RPMI8226 (cell line): ENCODE measurements around the gene PAM.
"Not testable (repeated sequence)": the region's sequence is repeated elsewhere in the genome, so short reads cannot be mapped to it uniquely, and the experiment has no call there.

Experiments used
- DNase-seq: peaks from one replicate; pipeline ENCODE4 v3.0.0-alpha.2; 2015

The PAM gene

DNA sequence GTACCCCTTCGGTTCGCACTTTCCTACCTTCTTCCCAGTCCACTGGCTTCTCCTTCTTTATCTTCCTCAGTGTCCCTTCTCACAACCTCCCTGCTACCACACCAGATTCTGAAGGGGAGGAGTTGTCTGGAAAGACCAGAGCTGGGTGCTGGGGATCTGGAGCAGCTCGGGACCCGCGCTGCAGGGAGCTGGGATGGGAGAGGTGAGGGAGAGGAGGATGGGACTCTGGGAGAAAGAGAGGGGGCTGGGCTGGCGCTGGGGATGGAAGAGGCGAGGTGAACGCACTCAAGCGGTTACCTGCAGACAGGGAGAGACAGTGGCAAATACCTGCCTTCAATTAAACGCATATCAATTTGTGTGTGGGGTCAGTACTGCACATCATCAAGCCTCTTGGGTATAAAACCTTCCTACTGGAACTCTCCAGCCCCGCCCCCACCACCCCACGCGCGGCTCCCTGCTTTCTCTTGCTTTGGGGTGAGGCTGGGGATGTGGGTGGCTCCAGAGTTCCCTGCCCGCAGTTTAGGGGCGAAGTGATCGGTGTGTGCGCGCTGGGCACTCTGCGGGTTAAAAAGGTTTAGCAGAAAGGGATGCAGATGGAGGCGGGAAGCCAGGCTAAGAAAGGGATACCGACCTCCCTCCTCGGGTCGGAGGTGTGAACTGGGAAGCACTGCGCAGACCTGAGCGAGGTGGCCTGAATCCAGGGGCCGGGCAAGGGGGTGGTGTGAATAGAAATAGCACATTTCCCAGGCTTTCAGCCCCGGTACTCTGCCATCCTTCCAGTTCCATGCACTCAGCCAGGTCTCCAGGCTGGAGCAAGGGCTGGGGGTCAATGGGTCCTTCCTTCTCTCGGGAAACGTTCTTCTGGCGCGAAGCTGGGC lies 977 bp upstream of the PAM start:
- DNase-seq: peak; percentile 31

DNA sequence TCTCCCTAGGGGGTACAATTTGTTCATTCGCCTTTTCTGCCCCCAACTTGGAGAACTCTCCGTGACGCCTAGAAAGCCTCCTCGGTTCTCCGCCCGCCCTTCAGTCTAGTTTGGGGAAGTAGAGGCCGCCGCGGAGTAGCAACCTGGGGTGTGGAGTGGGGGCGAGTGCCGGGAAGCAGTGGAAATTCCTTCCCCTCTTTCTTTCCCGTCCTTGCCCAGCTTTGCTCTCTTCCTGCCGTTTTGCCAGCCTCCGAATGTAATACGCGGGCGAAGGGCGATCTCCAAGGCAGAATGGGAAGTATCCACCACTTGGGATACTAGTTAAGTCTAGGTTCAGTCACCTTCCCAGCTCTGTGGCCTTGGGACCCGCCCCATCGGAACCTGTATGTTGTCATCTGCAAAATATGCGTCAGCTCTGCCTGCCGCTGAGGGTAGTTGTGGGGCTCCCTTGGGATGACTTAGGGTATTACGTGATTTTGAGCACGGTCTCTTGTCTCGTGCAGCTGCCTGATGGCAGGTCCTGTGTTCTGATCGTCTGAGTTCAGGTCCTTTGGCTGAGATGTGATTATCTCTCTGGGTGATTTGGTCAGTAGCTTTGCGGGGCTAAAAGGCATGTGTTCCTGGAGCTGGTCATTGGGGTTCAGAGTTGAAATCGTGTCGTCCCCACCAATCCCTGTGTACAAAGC lies 724 bp downstream of the PAM start:
- peak; percentile 85 for DNase-seq

DNA sequence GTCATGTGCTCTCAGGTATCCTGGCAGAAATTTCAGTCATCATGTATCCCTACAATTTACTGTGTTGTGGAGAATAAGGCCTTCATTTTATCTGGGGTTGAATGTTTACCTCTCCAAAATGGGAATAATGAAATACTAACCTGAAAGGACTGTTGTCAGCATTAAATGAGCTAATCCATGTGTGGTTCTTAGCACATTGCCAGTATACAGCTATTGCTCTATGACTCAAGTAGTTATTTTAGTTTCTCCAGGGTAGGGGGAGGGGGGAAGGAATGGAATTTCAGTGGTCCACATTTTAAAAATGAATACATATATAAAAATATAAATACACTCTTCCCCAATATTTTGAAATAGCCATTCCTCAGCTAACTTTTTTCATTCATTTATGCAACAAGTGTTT lies 3.5 kb downstream of the PAM start:
- DNase-seq: no peak

DNA sequence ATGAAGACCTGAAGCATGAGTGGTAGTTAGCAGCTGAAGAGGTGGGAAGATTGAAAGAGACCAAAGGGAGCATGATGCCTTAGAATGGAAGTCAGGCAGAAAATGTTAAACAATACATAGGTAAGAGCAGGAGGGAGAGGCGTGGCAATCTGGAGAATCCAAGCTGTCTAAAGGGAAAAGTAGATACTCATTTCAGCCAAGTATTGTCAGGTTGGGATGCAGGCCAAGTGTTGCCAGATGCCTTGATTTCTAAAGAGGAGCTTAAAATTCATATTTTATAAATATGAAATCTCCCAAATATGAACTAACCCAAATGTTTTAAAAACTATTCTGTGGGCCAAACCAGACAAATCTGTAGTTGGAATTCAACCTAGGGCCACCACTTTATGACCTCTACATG lies 4.2 kb downstream of the PAM start:
- no peak for DNase-seq

DNA sequence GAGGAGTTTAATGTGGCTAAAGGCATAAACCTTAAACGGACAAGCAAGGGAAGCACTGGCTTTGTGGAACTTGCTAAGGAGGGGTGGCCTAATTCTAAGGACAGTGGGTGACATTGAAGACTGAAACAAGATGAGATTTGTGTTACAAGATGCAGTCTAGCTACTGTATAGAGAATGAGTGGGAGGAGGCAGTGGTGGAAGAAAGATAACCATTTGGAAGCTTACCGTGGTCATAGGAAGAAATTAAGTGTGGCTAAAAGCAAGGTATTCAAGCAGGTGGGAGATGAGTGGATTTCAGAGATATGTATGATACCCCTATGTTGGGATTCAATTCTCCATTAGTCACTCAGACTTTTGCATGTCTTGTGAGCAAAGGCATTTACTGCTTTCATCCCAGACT lies 4.6 kb downstream of the PAM start:
- no peak for DNase-seq

DNA sequence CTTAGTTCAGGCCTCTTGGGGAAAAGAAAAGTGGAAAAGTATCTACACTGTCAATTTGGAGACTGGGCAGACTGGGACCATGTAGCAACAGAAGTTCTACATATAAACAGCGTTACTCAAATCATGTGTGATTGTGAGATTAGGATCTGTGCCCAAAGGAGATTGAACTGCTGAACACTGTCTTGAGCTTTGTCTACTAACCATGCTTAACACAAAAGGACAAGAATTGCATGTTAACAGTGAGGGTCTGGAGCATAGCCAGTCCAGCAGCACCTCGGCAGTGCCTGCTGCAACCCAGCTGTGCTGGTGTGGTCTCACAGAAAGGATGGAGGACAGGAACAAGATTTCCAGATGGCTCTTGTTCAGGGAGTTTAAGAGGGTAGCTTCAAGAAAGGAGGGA lies 5.7 kb downstream of the PAM start:
- no peak for DNase-seq

DNA sequence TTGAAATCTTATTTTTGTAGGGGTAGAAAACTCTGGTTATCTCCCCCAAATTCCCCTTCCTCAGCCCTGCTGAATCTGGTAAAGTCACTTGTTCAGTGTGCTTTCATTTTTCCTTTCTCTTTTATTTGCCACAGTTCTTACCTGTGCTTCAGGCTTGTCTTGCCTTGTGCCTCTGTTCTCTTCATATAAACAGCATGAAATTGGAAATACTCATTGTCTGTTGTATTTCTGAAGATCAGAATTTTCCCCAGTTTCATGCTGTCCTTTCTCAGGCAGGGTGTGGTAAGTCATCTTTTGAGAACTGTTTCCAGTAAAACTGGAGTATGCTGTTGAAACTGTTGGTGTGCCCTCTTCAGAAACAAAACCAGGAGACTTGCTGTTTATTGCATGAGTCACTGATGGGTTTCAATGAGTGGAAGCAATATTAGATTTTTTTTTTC lies 7.0 kb downstream of the PAM start:
- DNase-seq: peak; percentile 38

DNA sequence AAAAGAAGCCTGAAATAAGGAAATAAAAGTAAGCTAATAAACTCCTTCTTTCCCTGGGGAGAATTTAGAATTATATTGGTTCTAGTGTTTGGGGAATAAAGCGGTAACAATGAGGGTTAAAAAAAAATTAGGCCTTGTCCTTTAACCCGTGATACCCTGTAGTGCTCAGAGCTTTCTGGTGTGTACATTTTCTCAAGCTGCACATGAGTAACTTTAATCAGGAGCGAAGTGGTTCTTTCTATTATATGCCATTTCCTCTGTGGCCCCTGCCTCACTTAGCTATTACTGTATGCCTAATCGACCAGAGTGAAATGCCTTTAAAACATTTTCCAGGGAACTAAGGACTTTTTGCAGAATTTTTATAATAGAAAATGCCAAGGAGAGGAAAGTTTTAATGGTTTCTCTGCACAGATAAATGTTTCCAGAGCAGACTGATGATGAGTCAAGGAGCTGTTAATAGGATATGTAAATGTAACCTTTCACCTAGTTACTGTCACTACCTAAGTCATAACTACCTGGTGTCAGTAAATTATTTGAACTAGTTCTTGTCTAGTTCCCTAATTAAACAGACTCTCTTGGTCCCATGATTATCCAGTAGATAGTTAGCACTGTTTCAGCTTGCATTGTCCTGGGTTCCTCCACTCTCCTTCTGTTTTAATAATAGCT lies 7.6 kb downstream of the PAM start:
- DNase-seq: no peak

DNA sequence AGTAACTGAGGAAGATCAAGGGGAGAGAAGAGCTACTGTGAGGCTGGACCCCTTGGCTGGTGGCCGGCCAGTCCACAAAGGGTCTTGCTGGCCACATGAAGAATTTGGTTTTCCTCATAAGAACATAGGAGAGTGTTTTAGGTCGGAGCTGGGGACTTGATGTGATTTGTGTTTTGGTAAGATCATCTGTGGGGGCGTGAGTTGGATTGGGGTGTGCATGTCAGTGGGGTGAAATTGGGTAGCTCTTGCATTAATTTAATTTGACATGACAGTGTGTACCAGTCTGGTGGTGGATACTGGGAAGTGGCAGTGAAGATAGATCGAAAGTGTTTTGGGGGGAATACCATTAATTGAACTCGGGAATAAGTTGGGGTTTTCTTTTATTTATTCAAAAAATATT lies 8.6 kb downstream of the PAM start:
- DNase-seq: no peak

DNA sequence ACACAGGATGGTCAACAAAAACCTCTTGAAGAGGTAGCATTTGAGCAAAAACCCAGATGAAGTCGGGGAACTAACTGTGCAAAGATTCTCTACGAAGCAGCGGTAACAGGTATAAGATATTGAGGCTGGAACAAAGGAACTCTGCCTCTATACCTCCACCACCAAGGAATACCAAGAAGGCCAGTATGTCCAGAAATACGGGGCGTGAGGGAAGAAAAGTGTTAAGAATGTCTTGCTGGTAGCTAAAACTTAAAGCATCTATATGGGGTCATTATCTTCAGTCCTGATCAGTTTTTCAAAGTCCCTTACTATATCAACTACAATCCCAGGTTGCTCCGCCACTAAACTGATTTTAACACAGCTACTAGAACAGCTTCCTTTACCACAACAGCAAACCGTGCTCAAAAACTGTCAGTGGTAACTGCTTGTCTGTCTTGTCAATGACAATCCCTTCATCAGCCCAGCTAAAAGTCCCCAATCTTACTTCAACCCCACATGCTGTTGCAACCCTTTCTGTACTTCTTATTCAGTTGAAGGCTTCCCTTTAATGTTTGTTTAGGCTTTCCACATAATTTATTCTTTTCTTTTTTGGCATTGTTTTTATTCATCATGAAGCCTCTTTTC lies 9.4 kb downstream of the PAM start:
- no peak for DNase-seq

DNA sequence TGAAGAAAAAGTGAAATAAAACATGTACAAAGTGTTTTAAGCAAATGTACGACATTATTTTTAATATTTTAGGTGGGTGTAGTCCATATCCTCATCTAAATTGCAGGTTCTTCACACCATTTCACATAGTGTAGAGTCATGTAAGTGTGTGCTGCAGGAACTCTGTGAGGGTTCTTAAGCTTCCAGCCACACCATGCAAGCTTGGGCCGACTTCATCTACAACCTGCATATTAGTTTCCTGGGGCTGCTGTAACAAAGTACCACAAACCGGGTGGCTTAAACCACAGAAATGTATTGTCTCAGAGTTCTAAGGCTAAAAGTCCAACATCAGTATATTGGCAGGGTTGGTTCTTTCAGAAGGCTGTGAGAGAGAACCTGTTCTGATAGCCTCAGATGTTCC lies 10.2 kb downstream of the PAM start:
- no peak for DNase-seq

DNA sequence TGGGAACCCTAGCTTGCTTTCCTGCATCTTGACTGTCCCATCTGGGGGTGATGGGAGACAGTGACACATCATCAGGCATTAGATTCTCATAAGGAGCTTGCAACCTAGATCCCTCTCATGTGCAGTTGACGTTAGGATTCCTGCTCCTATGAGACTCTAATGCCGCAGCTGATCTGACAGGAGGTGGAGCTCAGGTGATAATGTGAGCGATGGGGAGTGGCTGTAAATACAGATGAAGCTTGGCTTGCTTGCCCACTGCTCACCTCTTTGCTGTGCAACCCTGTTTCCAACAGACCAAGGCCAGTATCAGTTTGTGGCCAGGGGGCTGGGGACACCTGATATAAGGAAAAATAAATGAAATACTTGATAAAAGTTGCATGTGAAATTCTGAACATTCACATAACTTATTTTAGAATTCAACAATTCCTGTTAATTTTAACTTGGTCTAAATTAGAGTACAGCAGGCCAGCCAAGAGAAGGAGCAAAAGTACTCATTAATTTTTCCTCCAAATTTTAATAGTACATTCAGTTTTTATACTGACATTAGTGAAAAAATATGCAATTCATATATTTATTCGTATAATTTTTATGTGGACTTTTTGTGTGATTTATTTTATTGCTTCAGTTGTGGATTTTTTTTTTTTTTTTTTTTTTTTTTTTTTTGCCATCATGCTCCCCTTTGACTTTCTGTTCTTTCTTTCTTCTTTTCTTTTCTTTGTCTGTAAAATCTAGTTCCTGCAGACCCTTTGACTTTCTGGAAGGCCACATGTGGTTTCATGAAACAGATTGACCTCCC lies 11.4 kb downstream of the PAM start:
- DNase-seq: no peak

DNA sequence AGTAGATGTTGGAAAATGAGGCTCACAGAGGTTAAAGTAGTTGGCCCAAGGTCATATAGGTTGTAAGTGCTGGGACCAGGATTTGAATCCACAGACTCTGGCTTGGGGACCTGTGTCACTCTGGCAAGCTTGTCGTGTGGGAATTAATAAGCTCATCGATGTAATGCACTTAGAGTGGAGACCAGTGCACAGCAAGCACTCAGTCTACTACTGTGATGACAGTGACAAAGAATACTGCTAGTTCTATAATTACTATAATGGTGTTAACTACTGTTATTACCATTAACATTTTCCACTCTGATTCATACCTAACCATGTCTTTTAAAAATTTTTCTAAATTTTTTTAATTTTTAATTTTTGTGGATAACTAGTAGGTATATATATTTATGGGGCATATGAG lies 12.8 kb downstream of the PAM start:
- no peak for DNase-seq

DNA sequence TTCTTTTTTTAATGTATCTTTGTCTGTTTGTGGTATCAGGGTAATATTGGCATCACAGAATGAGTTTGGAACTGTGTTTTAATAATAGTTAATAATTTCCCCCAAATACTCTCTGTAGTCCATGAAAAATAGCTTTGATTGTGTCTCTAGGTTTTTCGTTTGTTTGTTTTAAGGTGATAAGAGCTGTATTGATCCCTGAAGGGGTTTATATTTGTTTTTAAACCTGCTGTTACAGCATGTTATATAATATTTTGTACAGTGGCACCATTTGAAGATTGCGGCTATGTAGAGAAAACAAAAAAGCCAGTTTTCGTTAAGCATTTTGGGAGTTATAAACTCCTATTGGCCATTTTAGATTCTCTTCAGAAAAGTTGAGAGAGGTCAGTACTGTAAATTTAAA lies 15.7 kb downstream of the PAM start:
- no peak for DNase-seq

DNA sequence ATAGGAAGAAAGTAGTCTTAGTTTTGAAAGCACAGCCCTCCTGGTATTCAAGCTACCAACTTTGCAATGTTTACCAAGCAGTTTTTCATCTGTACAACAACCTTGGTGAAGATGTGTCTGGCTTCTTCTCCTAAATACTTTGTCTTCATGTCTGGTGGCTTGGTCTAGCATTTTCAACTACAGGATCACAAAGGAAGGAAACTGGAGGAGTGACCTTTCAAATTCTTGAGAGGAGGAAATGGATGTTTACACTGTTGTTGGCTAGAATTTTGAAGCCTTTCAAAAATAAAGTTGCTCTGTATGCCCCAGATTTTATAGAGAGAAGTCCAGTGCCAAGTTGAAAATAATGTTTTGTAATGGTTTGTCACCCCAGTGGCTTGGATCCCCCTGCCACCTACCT lies 16.3 kb downstream of the PAM start:
- DNase-seq: no peak

DNA sequence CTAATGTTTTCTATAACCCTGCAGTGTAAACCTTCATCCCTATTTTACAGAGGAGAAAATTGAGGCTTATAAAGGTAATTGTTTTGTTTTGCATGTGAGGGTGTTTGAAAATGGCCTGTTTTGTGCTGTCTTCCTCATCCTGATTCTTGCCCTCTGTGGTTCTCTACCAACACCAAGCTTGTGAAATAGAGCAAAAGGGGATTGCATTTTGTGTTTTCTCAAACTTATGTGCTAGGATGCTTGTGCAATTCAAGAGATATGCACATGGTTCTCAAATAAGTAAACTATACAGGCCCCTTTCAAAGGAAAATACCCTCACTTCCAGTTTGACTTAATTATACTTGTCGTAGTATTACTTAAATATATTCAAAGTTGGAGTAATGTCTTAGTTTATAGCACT lies 17.2 kb downstream of the PAM start:
- no peak for DNase-seq

DNA sequence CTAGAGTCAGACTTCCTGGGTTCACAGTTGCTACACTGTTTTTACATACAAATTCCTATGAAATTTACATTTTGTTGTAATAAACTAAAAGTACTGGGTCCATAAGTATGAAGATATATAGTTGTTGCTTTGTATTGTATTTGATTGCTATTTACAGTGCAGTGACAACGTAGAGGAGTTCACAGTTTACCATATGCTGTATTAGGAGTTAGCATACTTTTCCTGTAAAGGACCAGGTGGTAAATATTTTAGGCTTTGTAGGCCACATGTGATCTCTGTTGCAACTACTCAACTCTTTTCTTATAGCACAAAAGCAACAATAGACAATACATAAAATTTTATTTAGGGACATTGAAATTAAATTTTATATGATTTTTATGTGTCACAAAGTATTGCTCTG lies 18.0 kb downstream of the PAM start:
- no peak for DNase-seq

DNA sequence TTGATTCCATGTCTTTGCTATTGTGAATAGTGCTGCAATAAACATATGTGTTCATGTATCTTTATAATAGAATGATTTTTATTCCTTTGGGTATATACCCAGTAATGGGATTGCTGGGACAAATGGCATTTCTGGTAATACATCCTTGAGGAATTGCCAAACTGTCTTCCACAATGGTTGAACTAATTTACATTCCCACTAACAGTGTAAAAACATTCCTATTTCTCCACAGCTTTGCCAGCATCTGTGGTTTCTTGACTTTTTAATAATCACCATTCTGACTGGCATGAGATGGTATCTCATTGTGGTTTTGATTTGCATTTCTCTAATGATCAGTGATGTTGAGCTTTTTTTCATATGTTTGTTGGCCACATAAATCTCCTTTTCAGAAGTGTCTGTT lies 20.7 kb downstream of the PAM start:
- not testable (repeated sequence) for DNase-seq

DNA sequence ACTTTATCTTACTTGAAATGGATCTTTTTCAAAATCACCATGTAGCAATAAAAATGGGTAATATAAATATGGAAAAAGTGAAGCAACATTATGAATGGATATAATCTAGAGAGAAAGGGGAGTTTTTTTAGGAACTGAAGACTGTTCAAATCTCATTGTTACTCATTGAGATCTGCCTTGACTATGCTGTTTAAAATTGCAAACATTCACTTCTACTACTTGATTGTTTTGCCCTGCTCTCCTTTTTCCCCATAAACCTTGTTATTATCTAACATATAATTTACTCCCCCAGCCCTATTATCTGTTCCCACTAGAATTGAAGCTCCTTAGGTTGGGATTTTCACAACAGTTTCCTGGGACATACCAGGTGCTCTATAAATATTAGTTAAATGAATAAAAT lies 22.0 kb downstream of the PAM start:
- DNase-seq: no peak

DNA sequence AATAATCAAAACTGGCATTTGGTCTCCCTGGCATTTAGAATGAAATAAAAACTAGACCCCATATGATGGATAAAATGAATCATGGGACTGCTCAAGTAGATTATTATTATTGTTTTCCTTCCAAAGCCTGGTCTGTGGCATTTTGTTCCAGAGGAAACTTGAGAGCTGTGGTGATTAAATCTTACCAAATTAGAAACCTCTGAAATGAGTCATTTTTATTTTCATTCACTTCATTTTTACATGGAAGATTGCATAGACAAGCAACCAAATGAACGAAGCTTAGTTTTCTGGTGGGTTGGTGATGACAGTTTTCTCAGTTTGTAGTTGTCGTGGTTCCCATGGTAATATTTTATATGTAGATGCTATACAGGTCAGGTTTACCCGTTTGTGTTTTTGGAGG lies 23.4 kb downstream of the PAM start:
- no peak for DNase-seq

DNA sequence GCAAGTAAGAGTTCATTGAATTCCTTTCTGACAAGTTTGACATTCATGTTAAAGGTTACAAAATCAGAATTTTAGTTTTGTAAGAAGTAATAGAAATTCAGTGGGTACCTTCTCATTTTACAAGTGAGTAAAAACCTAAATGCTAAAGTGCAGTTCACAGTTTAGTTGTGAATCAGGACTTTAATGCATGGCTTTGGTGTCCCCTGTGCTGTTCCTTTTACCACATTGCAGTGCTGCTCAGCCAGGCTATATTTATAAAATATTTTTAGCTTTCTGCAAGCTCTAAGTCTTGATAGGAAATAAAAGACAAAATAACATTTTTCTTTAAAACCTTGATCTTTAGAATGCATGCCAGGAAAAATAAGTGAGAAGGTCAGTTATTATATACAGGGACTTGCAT lies 26.3 kb downstream of the PAM start:
- DNase-seq: no peak

DNA sequence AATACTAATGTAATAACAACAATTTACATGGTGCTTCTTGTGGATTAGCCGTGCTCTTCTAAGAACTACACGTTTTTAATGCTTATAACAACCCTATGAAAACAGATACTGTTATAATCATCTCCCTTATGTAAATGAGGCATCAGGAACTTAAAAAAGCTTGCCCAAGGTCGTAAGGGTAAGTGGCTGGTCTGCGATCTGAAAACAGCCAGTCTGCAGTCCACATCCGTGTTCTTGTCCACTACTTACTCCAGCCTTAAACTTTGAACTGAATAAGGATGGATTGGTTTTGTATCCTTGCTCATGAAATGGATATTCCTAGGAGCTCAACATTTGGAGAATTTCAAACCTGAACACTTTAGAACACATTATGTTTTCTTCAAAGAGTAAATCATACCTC lies 26.7 kb downstream of the PAM start:
- DNase-seq: no peak
